HepG2 (cell line): ENCODE data around the gene LRRC45. TPM values are rescaled to one million over a fixed set of nuclear protein-coding genes. Genes with fewer than 3 reads are reported as not detected.

Experiments
- ARNT2 ChIP-seq: sonication (generic); formaldehyde crosslinking; IDR thresholded peaks from 2 replicates; pipeline ENCODE4 v1.8.0; 2022; ENCODE audit warnings: mild to moderate bottlenecking, low read depth, missing genetic modification reagents, moderate library complexity
- CENPBD1 ChIP-seq: sonication (generic); formaldehyde crosslinking; IDR thresholded peaks from 2 replicates; pipeline ENCODE4 v1.8.0; 2022; ENCODE audit warnings: missing genetic modification reagents, low read depth, mild to moderate bottlenecking, borderline replicate concordance
- CREBL2 ChIP-seq: sonication (generic); formaldehyde crosslinking; IDR thresholded peaks from 2 replicates; pipeline ENCODE4 v1.8.1; 2023; ENCODE audit warnings: missing genetic modification reagents, mild to moderate bottlenecking, borderline replicate concordance
- HNRNPL ChIP-seq: fragments of 200-400 bp; formaldehyde crosslinking; IDR thresholded peaks from 2 replicates; pipeline ENCODE4 v1.6.1; 2017; ENCODE audit warnings: mild to moderate bottlenecking, low read depth, low read length
- IRF2 ChIP-seq: IDR thresholded peaks from 2 replicates; pipeline ENCODE4 v1.6.1; 2018; ENCODE audit warnings: missing genetic modification reagents, missing compliant biosample characterization
- JUN ChIP-seq: sonication (generic); formaldehyde crosslinking; IDR thresholded peaks from 2 replicates; pipeline ENCODE4 v1.4.0; 2020; ENCODE audit warnings: mild to moderate bottlenecking, missing genetic modification reagents
- KLF11 ChIP-seq: IDR thresholded peaks from 2 replicates; pipeline ENCODE4 v1.6.1; 2016; ENCODE audit warnings: missing compliant biosample characterization
- MED1 ChIP-seq: sonication (generic); formaldehyde crosslinking; IDR thresholded peaks from 2 replicates; pipeline ENCODE4 v1.4.0; 2020; ENCODE audit warnings: missing genetic modification reagents
- MED13 ChIP-seq: sonication (generic); formaldehyde crosslinking; IDR thresholded peaks from 2 replicates; pipeline ENCODE4 v1.5.0; 2020; ENCODE audit warnings: missing genetic modification reagents
- MTERF4 ChIP-seq: sonication (generic); formaldehyde crosslinking; IDR thresholded peaks from 2 replicates; pipeline ENCODE4 v1.8.0; 2023; ENCODE audit warnings: mild to moderate bottlenecking, missing genetic modification reagents
- MXD1 ChIP-seq: sonication (generic); formaldehyde crosslinking; IDR thresholded peaks from 2 replicates; pipeline ENCODE4 v1.4.0; 2020; ENCODE audit warnings: mild to moderate bottlenecking, missing genetic modification reagents
- NR3C1 ChIP-seq: sonication (generic); formaldehyde crosslinking; IDR thresholded peaks from 2 replicates; pipeline ENCODE4 v1.4.0; 2020; ENCODE audit warnings: missing genetic modification reagents
- PATZ1 ChIP-seq: sonication (generic); formaldehyde crosslinking; IDR thresholded peaks from 2 replicates; pipeline ENCODE4 v1.4.0; 2020; ENCODE audit warnings: missing genetic modification reagents
- PAWR ChIP-seq: sonication (generic); formaldehyde crosslinking; IDR thresholded peaks from 2 replicates; pipeline ENCODE4 v1.4.0; 2020; ENCODE audit warnings: missing genetic modification reagents, mild to moderate bottlenecking, borderline replicate concordance
- REPIN1 ChIP-seq: sonication (generic); formaldehyde crosslinking; IDR thresholded peaks from 2 replicates; pipeline ENCODE4 v1.8.0; 2022; ENCODE audit warnings: missing genetic modification reagents, low read depth, mild to moderate bottlenecking, borderline replicate concordance
- RXRA ChIP-seq: sonication (generic); formaldehyde crosslinking; IDR thresholded peaks from 2 replicates; pipeline ENCODE4 v1.5.1; 2020; ENCODE audit warnings: missing genetic modification reagents
- ZBTB44 ChIP-seq: sonication (generic); formaldehyde crosslinking; IDR thresholded peaks from 2 replicates; pipeline ENCODE4 v1.4.0; 2020; ENCODE audit warnings: missing genetic modification reagents
- ZNF12 ChIP-seq: sonication (generic); formaldehyde crosslinking; IDR thresholded peaks from 2 replicates; pipeline ENCODE4 v1.5.0; 2020; ENCODE audit warnings: missing genetic modification reagents
- ZNF331 ChIP-seq: sonication (generic); formaldehyde crosslinking; IDR thresholded peaks from 2 replicates; pipeline ENCODE4 v1.4.0; 2020; ENCODE audit warnings: missing genetic modification reagents
- ZNF501 ChIP-seq: sonication (generic); formaldehyde crosslinking; IDR thresholded peaks from 2 replicates; pipeline ENCODE4 v1.5.1; 2020; ENCODE audit warnings: mild to moderate bottlenecking, moderate library complexity, missing genetic modification reagents
- ZNF547 ChIP-seq: sonication (generic); formaldehyde crosslinking; IDR thresholded peaks from 2 replicates; pipeline ENCODE4 v1.5.1; 2020; ENCODE audit warnings: mild to moderate bottlenecking, missing genetic modification reagents
- ZNF576 ChIP-seq: sonication (generic); formaldehyde crosslinking; IDR thresholded peaks from 2 replicates; pipeline ENCODE4 v1.4.0; 2020; ENCODE audit warnings: mild to moderate bottlenecking, missing genetic modification reagents
- ZNF720 ChIP-seq: sonication (generic); formaldehyde crosslinking; IDR thresholded peaks from 2 replicates; pipeline ENCODE4 v1.4.0; 2020; ENCODE audit warnings: missing genetic modification reagents
- ZNF776 ChIP-seq: sonication (generic); formaldehyde crosslinking; IDR thresholded peaks from 2 replicates; pipeline ENCODE4 v1.4.0; 2020; ENCODE audit warnings: mild to moderate bottlenecking, missing genetic modification reagents
- polyA plus RNA-seq, 8 experiments: library from polyadenylated mRNA; depleted of rRNA in 3 of 8; stranded (reverse) in 7 of 8; unstranded in 1 of 8; fragments of >200 nt; fragmentation: Illumina TruSeq in 4 of 8; extraction: Trizol in 4 of 8; gene quantifications; 2 replicates each; pipeline versions ENCODE4 v1.2.1 to v1.2.3, GENCODE V29; 2011 to 2016; ENCODE audit warnings: low read depth in 4 of 8, missing spikeins in 1 of 8, mixed read lengths in 1 of 8; ENCODE audit not compliant: insufficient read depth in 1 of 8
- total RNA-seq, 5 experiments: library from RNA; depleted of rRNA; stranded (reverse); fragments of >200 nt; fragmentation: Illumina TruSeq; extraction: Trizol; gene quantifications; 2 replicates each; pipeline ENCODE4 v1.2.3, GENCODE V29; 2016; ENCODE audit warnings: low read depth in 1 of 5

Gene LRRC45
- total and polyA plus RNA-seq, 2 of the 13 experiments (the other 11 are each of a cell fraction or from before 2014, with no cell fraction given), result 11.6 to 48.1 TPM

GRCh38 chr17:82021107-82021899, 1.8 kb upstream of the LRRC45 start (continued):
- TF ChIP-seq CENPBD1 (CRISPR knock-in tag), result no peak
- TF ChIP-seq PATZ1, result peak; percentile 57
- TF ChIP-seq ZNF776 (CRISPR knock-in tag), result 0 out of 2 replicates have a peak, but pooled peaks have one; percentile 2
- TF ChIP-seq ZBTB44, result no peak
- TF ChIP-seq PAWR (CRISPR knock-in tag), result 0 out of 2 replicates have a peak, but pooled peaks have one; percentile 78
- peak; percentile 40 for TF ChIP-seq ZNF331 (CRISPR knock-in tag)
- no peak for TF ChIP-seq ZNF576
- TF ChIP-seq ZNF12, result peak; percentile 73; the same call in 1 of the 2 replicates
- TF ChIP-seq RXRA (CRISPR knock-in tag), result peak; percentile 46
- no peak; the same call in none of the 2 replicates for TF ChIP-seq MED13 (CRISPR knock-in tag)
- TF ChIP-seq NR3C1 (CRISPR knock-in tag), result no peak
- TF ChIP-seq ZNF501 (CRISPR knock-in tag), result peak; percentile 94
- TF ChIP-seq KLF11 (CRISPR knock-in tag), result 0 out of 2 replicates have a peak, but pooled peaks have one; percentile 24
- TF ChIP-seq ARNT2 (CRISPR knock-in tag), result peak; percentile 79; the same call in 1 of the 2 replicates
- TF ChIP-seq ZNF720 (CRISPR knock-in tag), result no peak
- no peak; the same call in 1 of the 2 replicates for TF ChIP-seq ZNF547 (CRISPR knock-in tag)
- TF ChIP-seq IRF2 (CRISPR knock-in tag), result peak; percentile 85
- peak; percentile 65; the same call in 1 of the 2 replicates for TF ChIP-seq JUN (CRISPR knock-in tag)
- no peak; the same call in 1 of the 2 replicates for TF ChIP-seq MXD1 (CRISPR knock-in tag)
- no peak for TF ChIP-seq CREBL2 (CRISPR knock-in tag)
- TF ChIP-seq HNRNPL, result peak; percentile 94
- peak; percentile 87 for TF ChIP-seq REPIN1
- TF ChIP-seq MED1 (CRISPR knock-in tag), result peak; percentile 71
- TF ChIP-seq MTERF4 (CRISPR knock-in tag), result no peak; the same call in 1 of the 2 replicates
